CD4-positive, alpha-beta T cell treated with Interleukin-12 subunit alpha and Interleukin-12 subunit beta, for 1 hour (primary cell): ENCODE results near the gene SQSTM1.
A peak's percentile ranks its signal among the peaks of the same experiment; 100 is the strongest.

Source experiments
- DNase-seq: peaks from one replicate; pipeline ENCODE4 v3.0.0-alpha.2; 2020

Gene SQSTM1

GRCh38 chr5:179795049-179795862 is 25.4 kb upstream of the SQSTM1 start:
- DNase-seq: no peak

DNA sequence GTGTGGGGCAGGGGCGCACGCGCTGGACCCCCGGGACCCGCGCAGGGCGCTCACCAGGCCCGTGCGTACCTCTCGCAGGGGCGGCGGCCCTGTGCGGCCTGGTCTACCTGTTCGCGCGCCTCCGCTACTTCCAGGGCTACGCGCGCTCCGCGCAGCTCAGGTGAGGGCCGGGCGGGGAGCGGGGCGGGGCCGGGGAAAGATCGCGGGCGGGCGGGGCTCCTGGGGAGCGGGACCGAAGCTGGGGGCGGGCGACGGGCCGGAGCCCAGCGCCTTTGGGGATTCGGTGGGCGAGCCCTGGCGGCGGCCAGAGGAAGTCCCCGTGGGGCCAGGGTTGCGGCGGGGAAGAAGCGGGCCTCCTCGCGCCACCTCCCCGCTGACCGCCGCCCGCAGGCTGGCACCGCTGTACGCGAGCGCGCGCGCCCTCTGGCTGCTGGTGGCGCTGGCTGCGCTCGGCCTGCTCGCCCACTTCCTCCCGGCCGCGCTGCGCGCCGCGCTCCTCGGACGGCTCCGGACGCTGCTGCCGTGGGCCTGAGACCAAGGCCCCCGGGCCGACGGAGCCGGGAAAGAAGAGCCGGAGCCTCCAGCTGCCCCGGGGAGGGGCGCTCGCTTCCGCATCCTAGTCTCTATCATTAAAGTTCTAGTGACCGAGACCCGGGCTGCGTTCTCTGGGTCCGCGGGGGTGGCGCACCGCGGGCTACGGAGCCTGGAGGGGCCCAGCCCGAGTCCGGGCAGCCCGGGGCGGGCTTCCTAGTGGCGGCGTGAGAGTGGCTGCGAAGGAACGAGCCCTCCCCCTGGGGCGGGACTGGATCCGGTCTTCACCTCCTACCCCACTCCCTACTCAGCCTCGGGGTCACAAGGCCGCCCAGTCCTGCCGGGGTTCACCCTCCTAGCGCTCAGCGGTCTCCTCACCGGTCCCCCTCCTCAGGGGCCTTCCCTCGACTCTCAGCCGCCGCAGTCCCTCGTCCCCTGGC is 24.6 kb upstream of the SQSTM1 start:
- DNase-seq: peak; percentile 78

GRCh38 chr5:179796877-179797608 is 23.7 kb upstream of the SQSTM1 start:
- DNase-seq: no peak

DNA sequence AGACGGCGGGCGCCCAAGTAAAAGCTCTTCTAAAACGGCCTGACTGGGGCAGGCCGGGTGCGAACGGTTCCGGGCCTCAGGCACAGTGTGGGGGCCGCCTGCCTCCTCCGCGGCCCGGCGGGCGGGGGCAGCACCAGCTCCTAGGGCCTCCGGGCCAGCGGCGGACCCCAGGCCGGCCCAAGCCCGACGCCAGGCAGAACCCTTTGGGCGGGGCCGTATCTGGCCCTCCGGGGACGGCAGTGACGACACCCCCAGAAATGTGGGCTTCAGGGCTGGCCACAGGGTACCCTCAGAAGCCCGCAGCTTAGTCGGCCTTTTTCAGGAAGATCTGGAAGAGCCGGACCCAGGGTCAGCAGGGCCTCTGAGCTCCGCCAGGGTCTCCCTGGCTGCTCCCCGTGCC is 23.0 kb upstream of the SQSTM1 start:
- no peak for DNase-seq

DNA sequence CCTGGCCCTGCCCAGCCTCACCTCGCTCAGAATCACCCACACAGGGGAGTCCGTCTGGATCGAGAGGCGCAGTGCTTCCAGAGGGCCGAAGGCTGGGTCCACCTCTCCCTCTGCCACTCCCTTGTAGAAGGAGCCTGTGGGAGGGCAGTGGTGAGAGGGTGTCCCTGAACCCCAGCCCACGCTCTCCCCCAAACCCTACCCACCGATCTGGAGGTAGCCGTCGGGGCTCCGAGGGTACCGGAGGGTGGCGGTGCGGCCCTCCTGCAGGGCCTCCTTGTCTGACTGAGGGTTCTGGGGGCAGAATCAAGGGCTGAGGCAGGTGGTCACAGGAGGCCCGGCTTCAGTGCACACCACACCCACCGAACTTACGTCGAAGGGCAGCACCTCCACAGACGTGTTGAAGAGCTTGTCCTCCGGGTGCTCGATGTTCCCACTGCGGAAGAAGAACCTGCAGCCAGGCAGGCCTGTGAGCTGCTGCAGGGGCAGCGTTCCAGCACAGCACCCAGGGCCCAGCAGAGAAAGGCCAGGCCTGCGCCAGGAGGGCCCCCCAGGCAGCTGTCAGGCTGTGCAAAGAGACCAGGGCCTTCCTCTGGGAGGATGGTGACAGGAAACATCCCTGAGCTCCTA is 22.4 kb upstream of the SQSTM1 start:
- no peak for DNase-seq

DNA sequence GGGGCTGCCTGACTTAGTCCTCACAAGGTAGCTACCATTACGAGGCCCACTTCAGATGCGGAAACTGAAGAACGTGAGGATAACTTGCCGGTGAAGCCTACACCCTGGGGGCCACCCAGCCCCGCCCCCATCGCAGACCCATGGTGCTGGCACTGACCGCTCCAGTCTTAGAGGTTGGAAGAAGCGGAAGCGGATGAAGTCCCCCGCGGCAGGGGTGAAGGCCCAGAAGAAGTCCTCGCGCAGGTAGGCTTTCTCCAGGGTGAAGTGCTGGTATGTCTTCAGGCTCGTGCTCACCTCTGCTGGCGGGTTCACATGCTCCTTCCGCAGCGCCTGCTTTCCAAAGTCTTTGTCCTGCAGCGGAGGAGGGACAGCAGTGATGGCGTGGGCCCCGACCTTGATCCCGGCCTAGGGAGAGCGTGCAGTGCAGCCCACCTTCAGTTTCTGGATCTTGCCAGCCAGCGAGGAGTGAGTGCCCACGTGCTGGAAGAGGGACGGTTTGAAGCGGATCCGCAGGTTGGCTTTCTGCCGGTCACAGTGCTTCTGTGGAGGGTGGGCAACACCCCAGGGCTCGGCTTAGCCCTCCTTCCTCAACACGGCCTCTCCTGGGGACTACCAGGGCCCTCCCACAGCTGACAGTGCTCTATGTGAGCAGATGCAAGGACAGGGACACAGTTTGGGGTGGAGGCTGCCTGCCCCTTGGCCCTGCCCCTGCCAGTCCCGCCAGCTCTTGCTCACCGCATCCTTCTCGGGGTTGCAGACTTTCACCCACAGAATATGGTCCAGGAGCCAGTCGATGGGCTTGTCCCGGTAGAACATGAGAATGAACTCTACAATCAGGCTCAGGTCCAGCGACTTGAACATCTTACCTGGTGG is 21.7 kb upstream of the SQSTM1 start:
- DNase-seq: no peak

DNA sequence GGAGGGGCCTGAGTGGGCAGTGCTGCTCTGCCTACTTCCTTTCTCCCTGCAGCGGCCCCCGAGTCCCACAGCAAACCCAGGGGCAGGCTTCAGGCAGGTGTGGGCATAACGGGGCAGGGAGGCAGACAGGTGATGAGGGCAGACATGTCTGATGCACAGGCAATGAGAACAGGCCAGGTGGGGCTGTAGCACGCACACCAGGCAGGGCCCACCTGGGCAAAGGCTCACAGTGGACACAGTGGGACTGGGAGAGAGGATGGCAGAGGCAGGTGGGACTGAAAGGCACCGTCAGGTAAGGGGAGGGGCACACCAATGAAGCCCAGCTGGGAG is 21.1 kb upstream of the SQSTM1 start:
- no peak for DNase-seq

DNA sequence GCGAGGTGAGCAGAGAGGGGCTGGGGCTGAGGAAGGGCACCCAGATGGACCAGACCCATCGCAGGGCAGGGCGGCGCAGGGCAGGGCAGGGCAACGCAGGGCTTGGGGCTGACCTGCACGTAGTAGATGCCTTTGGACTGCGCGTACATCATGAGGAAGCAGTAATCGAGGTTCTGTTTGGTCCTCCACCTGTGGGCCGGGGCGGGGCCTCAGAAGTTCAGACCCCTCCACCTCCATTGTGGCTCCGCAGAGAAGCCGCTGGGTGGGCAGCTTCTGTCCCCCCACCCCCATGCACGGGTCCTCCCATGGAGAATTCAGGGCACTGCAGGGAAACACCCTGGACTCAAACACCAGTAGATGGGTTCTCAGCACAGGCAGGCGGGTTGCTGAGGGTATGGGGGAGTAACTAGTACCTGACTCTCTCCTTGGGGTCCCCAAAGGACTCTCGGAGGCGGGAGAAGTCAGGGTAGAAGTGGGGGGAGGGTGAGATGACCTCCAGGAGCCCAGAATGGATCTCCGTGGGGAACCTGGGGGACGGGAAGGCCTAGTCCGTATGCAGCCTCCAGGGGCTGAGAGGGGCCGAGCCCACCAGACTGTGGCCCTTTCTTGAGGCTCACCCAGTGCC is 20.5 kb upstream of the SQSTM1 start:
- no peak for DNase-seq

DNA sequence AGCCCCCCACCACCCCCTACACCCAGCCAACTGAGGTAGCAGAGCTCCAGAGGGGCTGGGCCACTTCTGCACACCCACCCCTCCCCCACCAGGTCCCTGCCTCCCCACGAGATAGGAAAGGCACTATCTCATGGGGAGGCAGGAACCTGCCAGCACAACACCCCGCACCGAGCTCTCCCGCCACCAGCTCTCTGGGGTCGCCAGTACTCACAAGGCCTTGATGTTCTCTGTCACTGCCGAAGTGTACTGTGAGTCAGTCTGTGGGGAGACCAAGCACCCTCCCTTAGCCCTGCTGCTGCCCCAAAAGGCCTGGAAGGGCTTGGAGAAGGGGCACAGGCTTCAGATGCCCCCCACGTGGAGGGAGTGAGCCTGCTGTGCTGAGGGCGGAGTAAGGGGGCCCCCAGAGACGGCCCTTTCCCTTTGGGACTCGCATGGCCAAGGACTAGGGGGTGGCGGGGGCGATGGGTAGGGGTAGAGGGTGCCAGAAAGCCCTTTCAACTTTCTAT is 20.0 kb upstream of the SQSTM1 start:
- no peak for DNase-seq

- DNase-seq: peak; percentile 87
Observed at GRCh38 chr5:179801304-179802206, 19.1 kb upstream of the SQSTM1 start.

GRCh38 chr5:179802207-179802883 is 18.4 kb upstream of the SQSTM1 start:
- DNase-seq: no peak

- no peak for DNase-seq
Observed at GRCh38 chr5:179802950-179803562, 17.6 kb upstream of the SQSTM1 start.

DNA sequence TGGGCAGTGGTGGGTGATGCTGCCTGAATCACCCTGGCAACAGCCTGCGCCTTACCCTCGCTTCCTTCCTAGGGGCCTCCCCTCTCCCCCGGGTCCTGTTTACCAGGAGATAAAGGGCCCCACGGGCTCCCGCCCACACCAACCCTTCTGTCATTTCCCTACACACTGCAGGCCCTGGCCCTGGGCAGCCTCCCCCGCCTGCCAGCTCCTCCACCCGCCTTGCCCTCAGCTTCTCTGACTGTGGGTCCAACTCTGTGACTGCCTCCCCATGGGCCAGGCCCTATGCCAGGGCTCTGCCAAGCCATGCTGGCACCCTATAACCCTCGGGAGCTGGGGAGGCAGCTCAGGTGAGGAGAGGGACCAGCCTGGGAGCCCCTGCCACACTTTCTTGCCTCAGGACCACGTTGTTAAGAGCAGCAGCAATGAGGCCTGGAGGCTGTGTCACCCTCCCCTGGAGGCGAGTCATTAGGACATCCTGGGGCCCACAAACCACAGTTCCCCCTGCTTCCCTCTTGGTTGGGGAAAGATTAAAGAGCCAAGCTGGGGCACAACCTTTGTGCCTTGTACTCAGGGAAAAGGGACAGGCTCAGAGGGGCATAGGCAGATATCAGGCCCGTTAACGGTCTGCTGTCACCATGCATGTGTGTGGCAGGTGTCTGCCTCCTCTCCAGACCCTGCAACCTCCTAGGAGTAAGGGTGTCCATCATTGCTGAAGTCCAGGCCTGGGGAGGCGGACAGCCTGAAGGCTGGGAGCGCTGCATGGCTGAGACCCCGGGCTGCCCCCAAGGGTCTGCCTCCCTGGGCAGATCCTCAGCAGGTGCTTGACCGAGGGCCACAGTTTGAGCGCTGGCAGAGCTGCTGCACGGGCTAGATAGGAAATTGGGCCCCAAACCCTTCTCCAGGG is 16.8 kb upstream of the SQSTM1 start:
- DNase-seq: no peak

GRCh38 chr5:179804555-179804947 is 16.2 kb upstream of the SQSTM1 start:
- DNase-seq: no peak

- no peak for DNase-seq
Observed at GRCh38 chr5:179805070-179805528, 15.6 kb upstream of the SQSTM1 start.

GRCh38 chr5:179805529-179806249 is 15.0 kb upstream of the SQSTM1 start:
- DNase-seq: no peak
